ENCODE results near the gene GASK1A.

Gene GASK1A

DNA sequence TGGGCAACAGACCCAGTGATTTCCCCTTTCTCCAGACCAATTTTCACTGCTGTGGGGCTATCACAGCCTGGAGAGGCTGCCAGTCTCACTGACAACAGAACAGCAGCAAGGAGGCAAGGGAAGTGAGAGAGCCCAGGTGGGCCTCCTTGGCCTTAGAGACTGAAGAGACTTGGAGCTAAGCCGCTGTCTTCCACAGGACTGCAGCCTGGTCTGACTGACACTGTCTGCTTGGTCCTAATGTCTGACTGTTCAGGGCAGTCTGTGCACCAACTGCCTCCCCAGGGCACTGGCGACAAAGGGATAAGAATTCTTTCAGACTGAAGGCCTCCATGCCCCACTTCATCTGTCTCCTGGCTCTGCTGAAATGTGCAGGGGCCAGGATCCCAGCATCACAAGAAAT is 115.3 kb downstream of the GASK1A start:
- no peak for DNase-seq

- no peak for DNase-seq
Observed at GRCh38 chr3:43094851-43095250, 115.7 kb downstream of the GASK1A start.

- no peak for DNase-seq
Observed at GRCh38 chr3:43095370-43095769, 116.3 kb downstream of the GASK1A start.

DNA sequence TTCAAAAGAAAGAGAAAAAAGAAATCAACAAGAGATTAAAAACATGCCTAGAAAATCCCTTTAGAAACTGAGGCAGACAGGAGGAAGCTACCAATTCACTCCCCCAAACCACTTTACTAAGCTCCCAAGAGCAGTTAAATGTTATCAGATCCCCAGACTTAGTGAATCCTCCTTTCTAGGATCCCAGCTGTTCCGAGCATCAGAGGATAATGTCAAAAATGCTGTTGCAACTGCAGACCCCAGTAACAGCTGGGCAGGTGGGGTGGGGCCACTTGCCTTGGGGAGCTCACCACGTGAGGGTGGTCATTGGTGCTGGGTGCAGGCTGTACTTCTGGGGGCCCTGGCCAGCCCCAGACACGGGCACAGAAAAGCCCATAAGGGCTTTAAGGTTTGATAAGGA is 117.7 kb downstream of the GASK1A start:
- DNase-seq, result no peak

- DNase-seq, result no peak
Observed at GRCh38 chr3:43097400-43098080, 118.4 kb downstream of the GASK1A start.

DNA sequence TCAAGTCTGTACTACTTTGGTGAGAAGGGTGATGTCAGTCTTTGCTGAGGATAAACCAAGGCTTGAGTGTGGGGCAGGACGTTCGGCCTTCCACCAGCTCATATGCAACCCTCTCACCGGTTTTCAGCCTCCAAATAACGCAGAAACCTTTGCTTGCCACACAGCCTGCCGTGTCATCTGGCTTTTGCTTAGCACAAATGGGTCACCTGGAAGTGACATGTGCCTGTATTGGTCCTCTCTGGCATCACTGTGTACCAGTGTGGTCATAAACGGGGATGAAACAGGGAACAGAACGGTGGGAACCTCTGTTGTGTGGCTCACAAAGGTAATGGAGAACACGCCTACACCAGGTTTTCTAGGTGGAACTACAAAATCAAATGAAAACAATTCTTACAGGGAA is 119.7 kb downstream of the GASK1A start:
- no peak for DNase-seq

- DNase-seq, result no peak
Observed at GRCh38 chr3:43102773-43103480, 123.8 kb downstream of the GASK1A start.

- no peak for DNase-seq
Observed at GRCh38 chr3:43104039-43104438, 124.9 kb downstream of the GASK1A start.

- no peak for DNase-seq
Observed at GRCh38 chr3:43104660-43105595, 125.8 kb downstream of the GASK1A start.

DNA sequence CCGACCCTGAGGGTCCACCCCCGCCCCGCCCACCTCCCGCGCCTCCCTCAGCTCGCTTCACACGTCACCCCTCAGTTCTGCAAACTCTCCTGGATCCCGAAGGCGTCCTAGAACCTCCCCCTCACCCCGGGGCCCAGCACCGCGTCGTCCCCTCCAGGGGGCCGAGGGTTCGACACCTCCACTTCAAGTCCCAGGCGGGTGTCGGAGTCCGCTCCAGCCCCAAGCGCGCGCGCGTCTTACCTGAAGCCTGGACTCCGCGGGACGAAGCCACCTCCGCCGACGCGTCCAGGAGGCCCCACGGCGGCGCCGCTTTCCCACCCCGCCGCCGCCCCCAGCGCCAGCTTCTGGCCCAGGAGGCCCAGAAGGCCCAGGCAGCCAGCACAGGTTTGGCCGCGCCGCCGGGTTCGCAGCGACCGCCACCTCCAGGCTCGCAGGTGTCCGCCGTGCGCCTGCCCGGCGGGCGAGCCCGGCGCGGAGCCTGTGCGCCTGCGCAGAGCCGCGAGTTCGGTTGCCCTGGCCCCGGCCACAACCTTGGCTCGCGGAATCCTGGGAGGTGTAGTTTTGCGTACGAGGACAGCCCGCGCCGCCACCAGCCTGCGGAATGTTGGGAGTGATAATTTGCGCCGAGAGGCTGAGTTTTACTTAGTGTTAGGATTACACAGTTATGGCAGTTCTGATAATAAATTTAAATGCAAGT is 126.6 kb downstream of the GASK1A start, which contains the start of gene POMGNT2:
Gene POMGNT2, minus strand, starts transcription at position 484 of the 697 bp plus-strand sequence. CDS start 24,648 bp downstream, outside the sequence.
- peak; percentile 93 for DNase-seq

DNA sequence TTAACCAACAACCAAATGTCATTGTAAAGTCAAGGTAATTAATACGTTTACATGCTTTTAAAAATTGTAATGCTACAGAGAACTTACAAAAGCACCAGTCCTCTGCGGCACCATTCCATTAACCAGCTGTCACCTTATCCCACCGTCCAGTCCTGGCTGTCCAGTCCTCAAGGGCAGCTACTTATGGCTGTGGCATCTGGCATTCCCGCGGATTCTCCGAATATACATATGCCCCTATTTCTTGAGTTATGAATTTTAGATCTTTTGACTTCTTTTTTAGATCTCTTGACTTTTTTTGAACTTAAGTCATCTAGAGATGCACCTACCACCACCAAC is 127.2 kb downstream of the GASK1A start:
- no peak for DNase-seq
